ENCODE measurements around the gene ACVR2A.

Gene ACVR2A

DNA sequence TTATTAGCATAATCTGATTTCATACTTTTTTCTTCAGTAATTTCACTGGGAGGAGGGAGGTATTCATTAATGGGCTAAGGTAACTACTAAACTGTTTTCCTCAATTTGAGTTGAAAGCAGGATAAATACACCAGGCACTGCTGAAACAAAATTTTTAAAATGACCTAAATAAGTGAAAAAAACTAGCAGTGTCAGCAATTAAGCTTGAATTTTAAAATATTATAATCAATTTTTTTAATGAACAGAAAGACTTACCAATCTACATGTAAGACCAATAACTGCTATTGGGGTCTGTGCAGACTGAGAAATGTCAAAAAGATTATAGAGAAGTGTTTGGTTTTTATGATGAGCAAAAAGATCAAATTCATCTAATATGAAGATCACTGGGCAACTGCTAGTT lies 107.3 kb downstream of the ACVR2A start:
- in situ Hi-C loops (cut with HindIII; ENCODE audit: low pct_ligation_motif_present, low sequenced_read_pairs): no loop called here
- DNase-seq: no peak
- H3K27me3 ChIP-seq (replicated peaks): no peaks in the 10 kb centered on the region
- no peaks in the 10 kb centered on the region for H3K36me3 ChIP-seq (replicated peaks)
- no peak overlapping the region for H3K4me3 ChIP-seq (ENCODE audit: low read depth, low read length)
- no peak overlapping the region for H3K27ac ChIP-seq
- TF ChIP-seq, protein P1, sequence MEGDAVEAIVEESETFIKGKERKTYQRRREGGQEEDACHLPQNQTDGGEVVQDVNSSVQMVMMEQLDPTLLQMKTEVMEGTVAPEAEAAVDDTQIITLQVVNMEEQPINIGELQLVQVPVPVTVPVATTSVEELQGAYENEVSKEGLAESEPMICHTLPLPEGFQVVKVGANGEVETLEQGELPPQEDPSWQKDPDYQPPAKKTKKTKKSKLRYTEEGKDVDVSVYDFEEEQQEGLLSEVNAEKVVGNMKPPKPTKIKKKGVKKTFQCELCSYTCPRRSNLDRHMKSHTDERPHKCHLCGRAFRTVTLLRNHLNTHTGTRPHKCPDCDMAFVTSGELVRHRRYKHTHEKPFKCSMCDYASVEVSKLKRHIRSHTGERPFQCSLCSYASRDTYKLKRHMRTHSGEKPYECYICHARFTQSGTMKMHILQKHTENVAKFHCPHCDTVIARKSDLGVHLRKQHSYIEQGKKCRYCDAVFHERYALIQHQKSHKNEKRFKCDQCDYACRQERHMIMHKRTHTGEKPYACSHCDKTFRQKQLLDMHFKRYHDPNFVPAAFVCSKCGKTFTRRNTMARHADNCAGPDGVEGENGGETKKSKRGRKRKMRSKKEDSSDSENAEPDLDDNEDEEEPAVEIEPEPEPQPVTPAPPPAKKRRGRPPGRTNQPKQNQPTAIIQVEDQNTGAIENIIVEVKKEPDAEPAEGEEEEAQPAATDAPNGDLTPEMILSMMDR (IDR thresholded peaks at IDR 0.05; ENCODE audit: low read depth, low read length, missing control alignments): no peak

DNA sequence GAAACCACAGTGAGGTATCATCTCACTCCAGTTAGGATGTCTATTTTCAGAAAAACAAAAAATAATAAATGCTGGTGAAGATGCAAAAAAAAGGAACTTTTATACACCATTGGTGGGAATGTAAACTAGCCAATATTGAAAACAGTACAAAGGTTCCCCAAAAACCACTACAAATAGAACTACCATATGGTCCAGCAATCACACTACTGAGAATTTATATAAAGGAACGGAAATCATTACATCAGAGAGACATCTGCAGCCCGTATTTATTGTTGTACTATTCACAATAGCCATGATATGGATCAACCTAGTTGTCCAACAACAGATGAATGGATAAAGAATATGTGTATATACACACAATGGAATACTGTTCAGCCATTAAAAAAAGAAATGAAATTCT lies 123.7 kb downstream of the ACVR2A start:
- TF ChIP-seq, protein P1 (IDR thresholded peaks at IDR 0.05; ENCODE audit: low read depth, low read length, missing control alignments): no peak
- Histone ChIP-seq H3K4me3 (ENCODE audit: low read depth, low read length) (no peak overlapping the region), H3K27me3 (replicated peaks) (no peaks in the 10 kb centered on the region), H3K27ac (no peak overlapping the region), H3K36me3 (replicated peaks) (no peaks in the 10 kb centered on the region)
- in situ Hi-C loops (cut with HindIII; ENCODE audit: low pct_ligation_motif_present, low sequenced_read_pairs): no loop called here
- no peak for DNase-seq

DNA sequence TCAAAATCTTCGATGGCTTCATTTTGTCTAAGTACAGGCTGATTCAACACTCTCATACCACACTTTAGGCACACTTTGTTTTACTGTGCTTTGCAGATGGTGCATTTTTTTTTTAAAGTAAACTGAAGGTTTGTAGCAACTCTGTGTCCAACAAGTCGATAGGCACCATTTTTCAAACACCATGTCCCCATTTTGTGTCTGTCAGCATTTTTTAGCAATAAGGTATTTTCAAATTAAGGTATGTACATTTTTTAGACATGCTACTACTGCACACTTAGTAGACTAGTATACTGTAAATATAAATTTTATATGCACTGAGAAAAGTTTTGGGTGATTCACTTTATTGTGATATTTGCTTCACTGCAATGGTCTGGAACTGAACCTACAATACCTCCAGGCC lies 131.3 kb downstream of the ACVR2A start:
- Histone ChIP-seq H3K27ac (no peak overlapping the region), H3K4me3 (ENCODE audit: low read depth, low read length) (no peak overlapping the region), H3K27me3 (replicated peaks) (no peaks in the 10 kb centered on the region), H3K36me3 (replicated peaks) (no peaks in the 10 kb centered on the region)
- in situ Hi-C loops (cut with HindIII; ENCODE audit: low pct_ligation_motif_present, low sequenced_read_pairs): loop anchor here (25.0 kb wide), 1 partner anchor 1011 kb away; no protein-coding TSS in a partner anchor
- TF ChIP-seq, protein P1 (IDR thresholded peaks at IDR 0.05; ENCODE audit: low read depth, low read length, missing control alignments): no peak
- no peak for DNase-seq

DNA sequence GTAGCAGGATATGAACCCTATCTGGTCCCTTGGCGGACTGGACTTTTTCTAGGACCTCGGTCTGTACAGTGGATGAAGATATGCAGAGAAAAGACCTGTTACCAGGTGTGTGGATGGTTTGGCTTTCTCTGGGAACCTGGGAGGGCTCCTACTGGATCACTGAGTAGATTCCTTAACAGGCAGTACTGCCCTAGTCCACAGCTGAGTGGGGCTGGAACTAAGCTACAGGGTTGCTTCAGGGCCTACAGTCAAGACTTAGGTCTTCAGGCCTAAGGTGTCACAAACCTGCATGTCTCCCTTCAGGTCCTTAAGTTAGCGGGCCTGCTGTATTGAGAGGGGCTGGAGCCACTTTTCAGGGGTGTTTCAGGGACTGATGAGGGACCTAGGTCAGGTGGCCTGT lies 132.8 kb downstream of the ACVR2A start:
- DNase-seq: no peak
- TF ChIP-seq, protein P1 (IDR thresholded peaks at IDR 0.05; ENCODE audit: low read depth, low read length, missing control alignments): no peak
- in situ Hi-C loops (cut with HindIII; ENCODE audit: low pct_ligation_motif_present, low sequenced_read_pairs): loop anchor here (25.0 kb wide), 1 partner anchor 1010 kb away; no protein-coding TSS in a partner anchor
- Histone ChIP-seq H3K27ac (no peak overlapping the region), H3K4me3 (ENCODE audit: low read depth, low read length) (no peak overlapping the region), H3K36me3 (replicated peaks) (no peaks in the 10 kb centered on the region), H3K27me3 (replicated peaks) (no peaks in the 10 kb centered on the region)

Measured in brain microvascular endothelial cell (primary cell).